C4-2B (cell line): ENCODE data around the gene ZFAND2A.
"Not testable (repeated sequence)": the region's sequence is repeated elsewhere in the genome, so short reads cannot be mapped to it uniquely, and the experiment has no call there.

Experiments
- H3K27ac ChIP-seq: fragments of 450-650 bp; 2 replicates; pipeline ENCODE4 v1.5.1; 2017
- ZFX ChIP-seq: fragments of 450-650 bp; IDR thresholded peaks from 2 replicates; pipeline ENCODE4 v1.6.1; 2017
- TF ChIP-seq, protein P1 (sequence below): fragments of 450-650 bp; conservative IDR thresholded peaks from 2 replicates; pipeline ENCODE4 v1.5.1; 2017; ENCODE audit warnings: mild to moderate bottlenecking

ZFAND2A gene, protein sequence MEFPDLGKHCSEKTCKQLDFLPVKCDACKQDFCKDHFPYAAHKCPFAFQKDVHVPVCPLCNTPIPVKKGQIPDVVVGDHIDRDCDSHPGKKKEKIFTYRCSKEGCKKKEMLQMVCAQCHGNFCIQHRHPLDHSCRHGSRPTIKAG

DNA sequence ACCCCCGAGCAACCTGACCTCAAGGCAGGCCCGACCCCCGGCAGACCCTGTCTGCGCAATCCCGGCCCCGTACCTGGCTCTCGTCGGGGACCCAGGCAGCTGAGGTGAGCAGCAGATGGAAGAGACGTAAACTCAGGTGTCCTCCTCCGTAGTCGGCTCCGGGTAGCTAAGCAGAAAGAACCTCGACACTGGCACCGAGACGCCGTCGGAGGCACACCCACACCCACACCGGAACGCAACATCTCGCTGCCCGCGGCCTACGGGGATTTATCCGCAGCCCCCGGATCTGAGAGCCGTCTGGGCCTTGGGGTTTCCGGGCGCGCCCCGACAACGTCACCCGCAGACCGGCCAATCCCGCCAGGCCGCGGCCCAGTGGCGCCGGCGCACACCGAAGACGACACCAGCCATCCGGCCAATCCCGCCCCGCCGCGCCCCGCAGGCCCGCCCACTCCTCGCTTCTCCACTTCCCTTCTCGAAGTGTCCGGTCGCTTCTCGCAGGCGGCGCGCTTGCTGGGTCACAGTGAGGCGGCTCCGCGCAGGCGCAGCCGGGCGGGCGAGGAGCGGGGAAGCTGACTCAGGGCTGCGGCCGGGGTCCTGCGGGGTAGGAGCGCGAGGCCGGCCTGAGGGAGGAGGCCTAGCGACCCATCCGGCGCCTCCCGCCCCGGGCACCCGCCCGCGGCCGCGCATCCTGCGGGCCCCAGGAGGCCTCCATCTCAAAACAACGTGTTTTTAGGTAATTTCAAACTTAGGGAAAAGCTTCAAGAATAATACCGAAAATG lies at the start of gene ZFAND2A:
Gene ZFAND2A (minus strand): TSS at position 306 of the 779 bp plus-strand sequence. CDS start 1,984 bp downstream, outside the sequence.
- peak; percentile 71 for TF ChIP-seq ZFX
- TF ChIP-seq, protein P1, sequence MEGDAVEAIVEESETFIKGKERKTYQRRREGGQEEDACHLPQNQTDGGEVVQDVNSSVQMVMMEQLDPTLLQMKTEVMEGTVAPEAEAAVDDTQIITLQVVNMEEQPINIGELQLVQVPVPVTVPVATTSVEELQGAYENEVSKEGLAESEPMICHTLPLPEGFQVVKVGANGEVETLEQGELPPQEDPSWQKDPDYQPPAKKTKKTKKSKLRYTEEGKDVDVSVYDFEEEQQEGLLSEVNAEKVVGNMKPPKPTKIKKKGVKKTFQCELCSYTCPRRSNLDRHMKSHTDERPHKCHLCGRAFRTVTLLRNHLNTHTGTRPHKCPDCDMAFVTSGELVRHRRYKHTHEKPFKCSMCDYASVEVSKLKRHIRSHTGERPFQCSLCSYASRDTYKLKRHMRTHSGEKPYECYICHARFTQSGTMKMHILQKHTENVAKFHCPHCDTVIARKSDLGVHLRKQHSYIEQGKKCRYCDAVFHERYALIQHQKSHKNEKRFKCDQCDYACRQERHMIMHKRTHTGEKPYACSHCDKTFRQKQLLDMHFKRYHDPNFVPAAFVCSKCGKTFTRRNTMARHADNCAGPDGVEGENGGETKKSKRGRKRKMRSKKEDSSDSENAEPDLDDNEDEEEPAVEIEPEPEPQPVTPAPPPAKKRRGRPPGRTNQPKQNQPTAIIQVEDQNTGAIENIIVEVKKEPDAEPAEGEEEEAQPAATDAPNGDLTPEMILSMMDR = no peak
- H3K27ac ChIP-seq = peak within 1 kb of the TSS; percentile 95

DNA sequence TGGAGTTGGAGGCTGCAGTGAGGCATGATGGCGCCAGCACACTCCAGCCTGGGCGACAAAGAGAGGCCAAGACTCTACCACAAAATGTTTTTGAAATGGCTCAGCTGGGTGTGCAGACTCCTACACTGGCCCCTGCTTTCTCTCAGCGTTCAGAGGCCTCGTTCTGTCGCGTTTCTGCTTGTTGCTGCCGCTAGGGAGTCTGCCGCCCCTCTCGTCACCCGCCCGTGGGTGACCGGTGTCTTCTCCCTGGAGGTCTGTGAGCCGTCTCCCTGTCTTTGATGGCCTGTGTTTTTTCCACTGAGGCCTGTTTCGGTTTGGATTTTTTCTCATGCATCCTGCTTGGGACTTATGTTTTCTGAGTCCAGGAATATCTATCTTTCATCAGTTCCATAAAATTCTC lies 49.1 kb upstream of the ZFAND2A start:
- no peak overlapping the region for H3K27ac ChIP-seq
- TF ChIP-seq, protein P1 = no peak
- TF ChIP-seq ZFX = no peak

DNA sequence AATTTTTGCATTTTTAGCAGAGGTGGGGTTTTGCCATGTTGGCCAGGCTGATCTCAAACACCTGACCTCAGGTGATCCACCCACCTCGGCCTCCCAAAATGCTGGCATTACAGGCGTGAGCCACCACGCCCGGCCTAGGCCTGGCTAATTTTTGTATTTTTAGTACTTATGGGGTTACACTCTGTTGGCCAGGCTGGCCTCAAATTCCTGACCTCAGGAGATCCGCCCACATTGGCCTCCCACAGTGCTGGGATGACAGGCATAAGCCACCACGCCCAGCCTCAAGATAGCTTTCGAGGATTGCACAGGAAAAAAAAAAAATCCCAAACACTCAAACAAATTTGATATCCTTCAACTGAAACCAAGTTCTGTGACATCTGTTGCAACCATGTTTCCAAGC lies 45.7 kb upstream of the ZFAND2A start:
- not testable (repeated sequence) for H3K27ac ChIP-seq

DNA sequence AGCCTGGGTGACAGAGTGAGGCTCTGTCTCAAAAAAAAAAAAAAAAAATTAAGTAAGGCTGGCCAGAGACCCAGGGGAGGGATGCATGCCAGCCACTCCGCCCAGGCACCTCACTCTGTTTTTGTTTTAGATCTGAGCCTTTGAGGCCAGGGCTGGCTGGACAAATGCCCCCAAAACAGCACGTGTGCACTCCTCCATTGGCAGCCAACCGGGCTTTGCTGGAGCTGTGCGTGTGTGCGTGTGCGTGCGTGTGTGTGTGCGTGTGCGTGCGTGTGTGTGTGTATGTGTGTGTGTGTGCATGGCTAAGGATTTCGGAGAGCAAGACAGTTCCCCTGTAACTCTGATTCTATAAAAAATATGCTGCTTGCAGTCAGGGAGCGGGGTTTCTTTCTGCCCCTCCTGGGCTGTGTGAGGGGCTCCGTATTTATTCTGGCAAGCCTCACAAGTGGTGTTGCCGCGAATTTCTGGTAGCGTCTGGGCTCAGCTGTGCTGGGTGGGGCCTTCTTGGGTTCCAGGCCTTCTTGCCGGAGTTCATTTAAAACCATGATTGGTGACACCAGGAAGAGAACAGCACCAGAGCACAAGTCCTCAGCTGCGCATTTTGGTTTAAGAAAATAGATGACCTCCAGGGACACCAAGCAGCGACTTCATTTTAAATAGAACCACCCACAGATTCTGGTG lies 44.6 kb upstream of the ZFAND2A start:
- H3K27ac ChIP-seq = no peak overlapping the region
- TF ChIP-seq ZFX = no peak

DNA sequence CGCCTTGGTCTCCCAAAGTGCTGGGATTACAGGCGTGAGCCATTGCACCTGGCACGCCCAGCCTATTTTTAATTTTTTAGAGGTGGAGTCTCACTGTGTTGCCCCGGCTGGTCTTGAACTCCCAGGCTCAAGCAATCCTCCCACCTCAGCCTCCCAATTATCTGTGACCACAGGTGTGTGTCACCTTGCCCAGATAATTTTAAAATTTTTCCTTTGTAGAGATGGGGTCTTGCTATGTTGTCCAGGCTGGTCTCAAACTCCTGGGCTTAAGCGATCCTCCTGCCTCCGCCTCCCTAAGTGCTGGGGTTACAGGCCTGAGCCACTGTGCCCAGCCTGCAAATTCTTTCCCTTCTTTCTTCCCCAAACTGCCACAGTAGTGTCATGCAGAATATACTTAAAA lies 42.9 kb upstream of the ZFAND2A start:
- H3K27ac ChIP-seq = not testable (repeated sequence)

DNA sequence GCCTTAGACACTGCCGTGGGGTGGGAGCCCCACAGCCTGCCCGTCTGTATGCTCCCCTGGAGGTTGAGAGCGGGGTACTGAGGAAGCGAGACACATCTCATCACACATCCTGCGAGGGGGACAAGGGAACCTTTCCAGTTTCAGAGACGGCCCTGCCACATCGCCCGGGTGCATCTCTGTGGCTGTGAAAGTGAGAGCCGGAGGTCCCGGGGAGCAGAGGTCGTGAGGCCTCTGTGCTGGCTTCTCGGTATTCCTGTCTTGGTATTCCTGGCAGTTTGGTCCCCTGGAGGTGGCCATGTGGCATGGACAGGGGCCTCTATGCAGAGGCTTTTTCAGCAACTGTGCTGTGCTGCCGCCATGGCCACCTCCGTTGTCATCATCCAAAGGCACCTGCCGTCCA lies 41.9 kb upstream of the ZFAND2A start:
- no peak overlapping the region for H3K27ac ChIP-seq
- no peak for TF ChIP-seq ZFX
- TF ChIP-seq, protein P1 = no peak

DNA sequence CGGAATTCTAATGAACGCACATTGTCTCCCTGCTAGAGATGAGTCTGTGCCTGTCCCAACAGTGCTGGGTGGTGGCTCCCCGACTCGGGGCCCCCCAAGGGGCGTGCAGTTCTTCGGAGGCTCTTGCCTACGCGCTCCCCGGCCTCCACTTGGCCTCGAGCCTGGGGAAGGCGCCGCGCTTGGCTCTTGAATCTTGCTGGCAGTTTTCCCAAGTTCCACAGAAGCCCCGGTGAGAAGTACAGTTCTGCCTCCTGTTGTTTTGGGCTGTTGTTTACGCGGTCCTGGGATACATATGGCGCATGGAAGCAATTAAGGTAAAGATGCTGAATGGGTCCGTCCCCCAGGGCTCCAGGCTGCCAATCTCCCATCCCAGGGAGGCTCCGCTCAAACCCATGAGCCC lies 40.0 kb upstream of the ZFAND2A start:
- TF ChIP-seq ZFX = no peak
- TF ChIP-seq, protein P1 = no peak

DNA sequence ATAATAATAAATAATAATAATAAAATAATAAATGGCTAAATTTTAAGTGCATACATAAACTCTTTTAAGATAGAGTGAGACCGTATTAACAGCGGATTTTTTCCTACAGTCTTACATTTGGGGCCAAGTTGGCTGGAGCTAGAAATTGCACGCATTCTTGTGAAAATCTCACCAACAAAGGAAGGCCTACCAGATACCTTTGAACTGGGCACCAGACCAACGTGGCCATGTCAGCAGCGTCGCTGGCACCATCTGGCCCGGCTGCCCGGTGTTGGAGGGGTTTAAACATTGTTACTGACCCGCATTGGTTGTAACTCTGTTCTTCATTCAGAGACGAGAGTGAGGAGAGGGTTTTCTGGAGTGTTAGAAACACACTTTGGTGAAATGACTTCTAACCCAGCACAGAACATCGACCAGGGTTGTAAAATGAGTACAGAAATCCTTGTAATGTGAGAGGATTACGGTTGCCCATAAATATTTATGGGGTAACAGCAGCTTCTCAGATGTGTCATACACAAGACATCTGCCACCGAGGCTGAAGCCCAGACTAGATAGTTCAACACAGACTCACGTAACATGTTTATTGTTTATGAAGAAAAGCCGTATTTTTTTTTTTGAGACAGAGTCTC lies 38.1 kb upstream of the ZFAND2A start:
- TF ChIP-seq, protein P1 = no peak
- no peak for TF ChIP-seq ZFX
- no peak overlapping the region for H3K27ac ChIP-seq

More for the DNA sequence above, 40.0 kb upstream of the ZFAND2A start:
- no peak overlapping the region for H3K27ac ChIP-seq
